GM18873 (cell line): ENCODE measurements around the gene ACTN4.
"Not testable (repeated sequence)": the region's sequence is repeated elsewhere in the genome, so short reads cannot be mapped to it uniquely, and the experiment has no call there.

ENCODE experiments used
- ATAC-seq: cut with Tn5 transposase; IDR thresholded peaks from one replicate; pipeline ENCODE4 v1.9.1; 2021; ENCODE audit warnings: mild to moderate bottlenecking, moderate library complexity, moderate number of reproducible peaks; ENCODE audit not compliant: unreplicated experiment, low FRiP score

The ACTN4 gene

DNA sequence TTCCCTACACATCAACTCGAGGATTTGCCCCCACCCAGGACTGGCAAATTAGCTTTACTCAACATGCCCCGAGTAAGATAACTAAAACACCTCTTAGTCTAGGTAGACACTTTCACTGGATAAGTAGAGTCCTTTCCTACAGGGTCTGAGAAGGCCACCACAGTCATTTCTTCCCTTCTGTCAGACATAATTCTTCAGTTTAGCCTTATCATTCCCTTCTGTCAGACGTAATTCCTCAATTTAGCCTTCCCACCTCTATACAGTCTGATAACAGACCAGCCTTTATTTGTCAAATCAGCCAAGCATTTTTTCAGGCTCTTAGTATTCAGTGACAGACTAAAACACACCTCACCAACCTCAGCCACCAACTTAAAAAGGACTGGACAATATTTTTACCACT, 106.3 kb downstream of the ACTN4 start:
- ATAC-seq: not testable (repeated sequence)

DNA sequence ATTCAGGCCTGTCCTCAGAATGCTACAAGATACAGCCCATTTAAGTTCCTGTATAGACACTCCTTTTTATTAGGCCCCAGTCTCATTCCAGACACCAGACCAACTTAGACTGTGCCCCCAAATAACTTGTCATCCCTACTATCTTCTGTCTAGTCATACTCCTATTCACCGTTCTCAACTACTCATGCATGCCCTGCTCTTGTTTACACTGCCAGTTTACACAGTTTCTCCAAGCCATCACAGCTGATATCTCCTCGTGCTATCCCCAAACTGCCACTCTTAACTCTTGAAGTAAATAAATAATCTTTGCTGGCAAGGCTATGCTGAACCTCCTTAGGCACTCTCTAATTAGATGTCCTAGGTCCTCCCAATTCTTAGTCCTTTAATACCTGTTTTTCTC, 106.7 kb downstream of the ACTN4 start:
- ATAC-seq: not testable (repeated sequence)

DNA sequence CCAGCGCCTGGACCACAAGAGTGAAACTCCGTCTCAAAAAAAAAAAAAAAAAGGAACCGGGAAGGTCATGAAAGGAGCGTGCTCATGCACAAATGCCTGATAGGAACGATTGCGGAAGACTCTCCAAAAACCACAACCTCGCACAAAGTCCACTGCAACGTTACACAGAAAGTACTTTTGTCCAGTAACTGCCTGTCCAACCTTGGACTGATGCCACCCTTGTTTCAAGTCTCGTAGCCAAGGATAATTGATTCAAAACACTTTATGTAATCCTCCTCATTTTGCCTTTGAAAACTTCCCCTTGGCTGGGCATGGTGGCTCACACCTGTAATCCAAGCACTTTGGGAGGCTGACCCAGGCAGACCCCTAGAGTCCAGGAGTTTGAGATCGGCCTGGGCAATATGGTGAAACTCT, 112.1 kb downstream of the ACTN4 start:
- no peak for ATAC-seq

DNA sequence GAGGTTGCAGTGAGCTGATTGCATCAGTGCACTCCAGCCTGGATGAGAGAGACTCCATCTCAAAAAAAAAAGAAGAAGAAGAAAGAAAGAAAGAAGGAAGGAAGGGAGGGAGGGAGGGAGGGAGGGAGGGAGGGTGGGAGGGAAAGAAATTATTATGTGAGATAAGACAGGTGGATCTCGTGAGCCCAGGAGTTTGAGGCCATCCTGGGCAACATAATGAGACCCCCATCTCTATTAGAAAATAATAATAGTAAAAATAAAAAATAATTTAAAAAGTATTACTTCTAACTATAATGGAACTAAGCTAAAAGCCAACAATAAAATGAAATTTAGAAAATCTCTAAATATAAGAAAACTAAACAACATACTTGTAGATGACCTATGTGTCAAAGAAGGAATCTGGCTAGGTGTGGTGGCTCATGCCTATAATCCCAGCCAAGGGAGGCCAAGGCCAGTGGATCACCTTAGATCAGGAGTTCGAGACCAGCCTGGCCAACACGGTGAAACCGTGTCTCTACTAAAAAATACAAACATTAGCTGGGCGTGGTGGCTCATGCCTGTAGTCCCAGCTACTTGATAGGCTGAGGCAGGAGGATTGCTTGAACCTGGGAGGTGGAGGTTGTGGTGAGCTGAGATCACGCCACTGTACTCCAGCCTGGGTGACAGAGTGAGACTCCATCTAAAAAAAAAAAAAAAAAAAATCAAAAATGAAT, 113.5 kb downstream of the ACTN4 start:
- ATAC-seq: not testable (repeated sequence)

DNA sequence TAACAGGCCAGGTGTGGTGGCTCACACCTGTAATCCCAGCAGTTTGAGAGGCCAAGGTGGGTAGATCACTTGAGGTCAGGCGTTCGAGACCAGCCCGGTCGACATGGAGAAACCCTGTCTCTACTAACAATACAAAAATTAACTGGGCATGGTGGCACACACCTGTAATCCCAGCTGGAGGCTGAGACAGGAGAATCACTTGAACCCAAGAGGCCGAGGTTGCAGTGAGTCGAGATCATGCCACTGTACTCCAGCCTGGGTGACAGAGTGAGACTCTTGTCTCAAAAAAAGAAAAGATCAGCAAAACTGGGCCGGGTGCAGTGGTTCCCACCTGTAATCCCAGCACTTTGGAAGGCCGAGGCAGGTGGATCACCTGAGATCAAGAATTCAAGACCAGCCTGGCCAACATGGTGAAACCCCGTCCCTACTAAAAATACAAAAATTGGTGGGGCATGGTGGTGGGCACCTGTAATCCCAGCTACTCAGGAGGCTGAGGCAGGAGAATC, 114.5 kb downstream of the ACTN4 start:
- ATAC-seq: not testable (repeated sequence)

DNA sequence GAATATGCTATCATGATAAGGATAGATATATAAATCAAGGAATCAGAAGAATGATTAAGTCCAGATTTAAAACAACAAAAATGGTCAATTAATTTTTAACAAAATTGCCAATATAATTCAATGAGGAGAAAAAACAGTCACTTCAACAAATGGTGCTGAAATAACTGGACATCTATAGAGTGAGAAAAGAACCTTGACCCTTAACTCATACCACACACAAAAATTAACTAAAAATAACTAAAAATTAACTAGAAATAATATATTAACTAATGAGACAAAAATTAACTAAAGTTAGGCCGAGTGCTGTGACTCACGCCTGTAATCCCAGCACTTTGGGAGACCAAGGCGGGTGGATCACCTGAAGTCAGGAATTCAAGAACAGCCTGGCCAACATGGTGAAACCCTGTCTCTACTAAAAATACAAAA, 116.4 kb downstream of the ACTN4 start:
- ATAC-seq: no peak

GRCh38 chr19:38765214-38765613, 117.8 kb downstream of the ACTN4 start:
- ATAC-seq: no peak

DNA sequence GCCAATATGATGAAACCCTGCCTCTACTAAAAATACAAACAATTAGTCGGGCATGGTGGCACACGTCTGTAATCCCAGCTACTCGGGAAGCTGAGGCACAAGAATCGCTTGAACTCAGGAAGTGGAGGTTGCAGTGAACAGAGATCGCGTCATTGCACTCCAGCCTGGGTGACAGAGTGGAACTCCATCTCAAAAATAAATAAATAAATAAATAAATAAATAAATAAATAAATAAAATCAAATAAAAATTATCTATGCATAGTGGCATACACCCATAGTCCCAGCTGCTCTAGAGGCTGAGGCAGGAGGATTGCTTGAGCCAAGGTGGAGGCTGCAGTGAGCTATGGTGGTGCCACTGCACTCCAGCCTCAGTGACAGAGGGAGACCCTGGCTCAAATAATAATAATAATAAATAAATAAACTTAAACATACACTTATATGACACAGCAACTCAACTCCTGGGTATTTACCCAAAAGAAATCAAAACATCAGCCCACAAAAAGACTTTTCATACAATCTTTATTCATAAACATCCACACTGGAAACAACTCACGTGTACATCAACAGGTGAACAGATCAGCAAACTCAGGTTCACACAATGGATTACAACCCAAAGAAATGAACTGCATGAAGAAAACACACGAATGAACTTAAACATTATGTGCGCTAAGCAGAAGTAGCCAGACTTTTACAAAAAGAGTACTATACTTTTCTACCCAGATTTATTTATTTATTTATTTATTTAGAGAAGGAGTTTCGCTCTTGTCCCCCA, 119.0 kb downstream of the ACTN4 start:
- no peak for ATAC-seq

- ATAC-seq: no peak
Observed at GRCh38 chr19:38769635-38770211, 122.3 kb downstream of the ACTN4 start.

DNA sequence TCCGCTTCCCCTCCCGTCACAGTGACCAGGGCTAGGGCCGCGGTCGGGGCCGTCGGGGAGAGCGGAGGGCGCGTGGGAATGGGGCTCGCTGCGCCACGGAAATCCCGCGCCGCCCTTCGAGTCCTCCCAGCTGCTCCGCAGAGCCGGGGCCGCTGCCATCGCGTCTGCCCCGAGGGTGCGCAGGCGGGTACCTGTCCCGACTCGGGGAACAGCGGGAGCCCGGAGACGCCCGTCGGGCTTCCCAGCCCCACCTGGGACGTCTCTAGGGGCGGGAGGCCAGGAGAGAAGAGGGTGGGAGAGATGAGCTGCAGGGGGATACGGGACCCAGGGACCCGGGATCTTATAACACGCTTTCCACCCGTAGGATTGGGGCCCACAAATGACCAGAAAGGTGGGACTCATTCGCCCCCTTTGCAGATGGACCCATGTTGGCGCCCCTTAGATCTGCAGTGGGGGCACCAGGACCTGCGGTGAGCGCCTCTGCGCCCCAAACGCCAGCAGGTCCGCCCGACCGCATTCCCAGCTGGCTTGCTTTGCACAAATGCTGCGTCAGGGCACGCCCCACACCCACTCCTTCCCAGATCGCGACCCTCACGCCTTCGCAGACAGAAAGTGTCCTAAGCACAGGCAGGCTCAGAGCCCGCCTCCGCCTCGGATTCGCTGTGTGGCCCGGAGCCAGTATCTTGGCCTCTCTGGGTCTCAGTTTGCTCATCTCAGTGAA, 122.9 kb downstream of the ACTN4 start:
- not testable (repeated sequence) for ATAC-seq

- ATAC-seq: not testable (repeated sequence)
Observed at GRCh38 chr19:38770949-38771275, 123.5 kb downstream of the ACTN4 start.

GRCh38 chr19:38771569-38771968, 124.1 kb downstream of the ACTN4 start:
- not testable (repeated sequence) for ATAC-seq

DNA sequence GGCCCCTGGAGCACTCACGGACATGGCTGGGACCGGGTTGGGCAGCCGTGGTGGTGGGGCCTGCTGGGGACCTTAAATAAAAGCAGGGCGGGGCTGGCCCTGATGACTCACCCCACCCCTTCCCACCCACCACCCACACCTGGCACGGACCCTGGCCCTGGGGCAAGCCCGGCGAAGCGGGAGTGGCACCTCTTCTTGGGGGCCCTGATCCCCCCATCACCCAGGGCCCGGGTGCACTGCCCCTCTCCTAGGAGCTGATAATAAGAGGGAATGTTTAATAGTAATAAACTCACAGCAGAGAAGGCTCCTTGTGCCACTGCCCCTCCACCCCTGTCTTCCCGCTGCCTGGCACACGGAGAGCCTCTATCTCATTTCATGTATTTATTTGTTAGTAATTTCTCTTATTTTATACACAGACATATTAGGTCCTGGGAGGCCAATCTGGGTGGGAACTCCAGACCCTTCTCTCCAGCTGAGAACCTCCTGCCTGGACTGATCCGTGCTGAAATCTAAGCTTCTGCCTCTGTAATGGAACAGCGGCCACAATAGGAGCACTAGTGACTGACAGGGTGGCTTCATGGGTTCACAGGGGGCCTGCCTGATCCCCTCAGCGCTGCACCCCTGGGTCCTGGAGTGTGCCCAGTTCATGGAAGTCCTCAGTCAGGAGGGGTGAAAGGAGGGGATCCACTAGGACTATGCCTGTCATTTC, 126.2 kb downstream of the ACTN4 start, which contains the start of gene LGALS7:
TSS of gene LGALS7 (minus strand) at position 49 of the 709 bp plus-strand sequence. CDS start at position 24, 25 bp downstream.
- ATAC-seq: no peak

DNA sequence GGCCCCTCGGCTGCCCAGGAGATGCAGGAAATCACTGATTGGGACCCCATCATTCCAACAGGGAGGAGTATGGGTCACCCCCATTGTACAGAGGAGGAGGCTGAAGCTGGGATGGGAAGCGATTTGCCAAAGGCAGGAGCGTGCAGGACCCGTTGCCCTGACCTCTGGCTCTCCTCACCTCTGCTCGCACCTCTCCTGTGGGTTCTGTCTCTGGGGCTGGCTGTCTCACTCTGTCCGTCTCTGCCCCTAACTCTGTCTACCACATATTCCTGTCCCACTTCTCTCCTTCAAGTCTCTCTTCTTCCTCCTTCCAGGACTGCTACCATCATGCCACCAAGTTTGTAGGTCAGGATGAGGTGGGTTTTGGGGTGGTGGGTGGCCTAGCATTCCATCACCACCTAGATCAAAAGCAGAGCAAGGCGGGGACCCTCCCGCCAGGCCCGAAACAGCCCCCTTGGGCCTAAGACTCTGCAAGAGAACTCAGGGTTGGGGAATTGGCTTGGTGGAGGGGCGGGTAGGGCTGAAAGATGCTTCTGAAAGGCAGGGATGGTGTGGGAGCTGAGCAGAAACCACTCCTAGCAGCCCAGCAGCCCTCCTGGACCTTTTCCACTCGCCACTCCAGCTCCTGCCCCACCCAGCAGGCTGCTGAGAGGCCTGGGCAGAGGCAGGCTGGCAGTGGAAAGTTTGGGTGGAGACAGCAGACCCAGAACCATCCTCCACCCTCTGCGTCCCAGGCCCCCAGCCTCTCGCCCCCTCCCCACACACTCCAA, 126.9 kb downstream of the ACTN4 start:
- no peak for ATAC-seq

GRCh38 chr19:38778733-38779132, 131.3 kb downstream of the ACTN4 start:
- no peak for ATAC-seq

DNA sequence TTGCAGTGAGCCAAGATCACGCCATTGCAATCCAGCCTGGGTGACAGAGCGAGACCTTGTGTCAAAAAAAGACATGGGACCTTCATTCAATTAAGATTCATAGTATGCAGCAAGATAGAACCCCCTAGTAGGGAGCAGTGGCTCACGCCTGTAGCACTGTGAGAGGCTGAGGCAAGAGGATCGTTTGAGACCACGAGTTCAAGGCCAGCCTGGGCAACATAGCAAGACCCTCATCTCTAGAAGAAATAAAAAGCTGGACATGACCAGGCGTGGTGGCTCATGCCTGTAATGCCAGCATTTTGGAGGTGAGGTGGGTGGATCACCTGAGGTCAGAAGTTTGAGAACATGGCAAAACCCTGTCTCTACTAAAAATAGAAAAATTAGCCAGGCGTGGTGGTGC, 133.0 kb downstream of the ACTN4 start:
- ATAC-seq: no peak

DNA sequence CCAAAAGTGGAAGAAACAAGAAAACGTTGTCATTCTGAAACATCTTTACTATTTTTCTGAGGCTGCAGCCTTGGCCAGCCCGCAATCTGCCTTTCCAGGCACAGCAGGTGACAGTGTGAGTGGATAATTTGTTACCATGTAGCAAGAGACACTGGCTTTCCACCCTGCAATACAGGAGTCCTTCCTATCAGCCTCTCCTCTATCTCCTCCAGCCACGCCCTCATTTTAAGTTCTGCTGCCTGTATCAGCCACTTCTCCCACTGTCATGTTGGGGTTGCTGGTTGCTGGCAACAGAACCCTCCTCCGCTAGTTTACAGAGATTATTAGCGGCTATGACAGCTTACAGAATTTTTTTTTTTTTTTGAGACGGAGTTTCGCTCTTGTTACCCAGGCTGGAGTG, 133.6 kb downstream of the ACTN4 start:
- no peak for ATAC-seq
